ENCODE results near the gene LAIR1. TPM values are rescaled to one million over a fixed set of nuclear protein-coding genes. Genes with fewer than 3 reads are reported as not detected.

Gene LAIR1
- total RNA-seq, 1 donor from 2014 or later: not detected

DNA sequence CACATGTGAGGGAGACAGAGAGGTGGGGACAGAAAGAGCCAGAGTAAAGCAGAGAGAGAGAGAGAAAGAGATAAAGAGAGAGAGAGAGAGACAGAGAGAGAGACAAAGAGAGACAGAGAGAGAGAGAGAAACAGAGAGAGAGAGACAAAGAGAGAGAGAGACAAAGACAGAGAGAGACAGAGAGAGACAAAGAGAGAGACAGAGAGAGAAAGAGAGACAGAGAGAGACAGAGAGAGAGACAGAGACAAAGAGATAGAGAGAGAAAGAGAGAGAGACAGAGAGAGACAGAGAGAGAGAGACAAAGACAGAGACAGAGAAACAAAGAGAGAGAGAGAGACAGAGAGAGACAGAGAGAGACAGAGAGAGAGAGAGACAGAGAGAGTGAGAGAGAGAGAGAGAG, 46.3 kb upstream of the LAIR1 start:
- Histone ChIP-seq H3K36me3 (no peaks in the 10 kb centered on the region), H3K79me2 (ENCODE audit: low read depth) (peaks cover 7% of the 10 kb centered on the region), H3K4me1 (peaks cover 3% of the 10 kb centered on the region), H3K27ac (no peak overlapping the region), H3K4me3 (no peak overlapping the region), H3K4me2 (no peak overlapping the region), H4K20me1 (ENCODE audit: low read depth) (peaks cover 1% of the 10 kb centered on the region), H3K27me3 (peaks cover 11% of the 10 kb centered on the region), H3K9ac (no peak overlapping the region), H3F3A (ENCODE audit: low read depth) (no peaks in the 10 kb centered on the region), H3K9me3 (ENCODE audit: low read depth) (no peaks in the 10 kb centered on the region), H2AFZ (replicated peaks) (peak overlapping the region; percentile 26)
- H3K36me3 Mint-ChIP-seq: peaks cover 3% of the 10 kb centered on the region
- peaks cover 9% of the 10 kb centered on the region for H3K4me1 Mint-ChIP-seq
- no peak overlapping the region for H3K4me3 Mint-ChIP-seq
- TF ChIP-seq EZH2 (IDR thresholded peaks at IDR 0.05) (no peak), EZH2phosphoT487 (IDR thresholded peaks at IDR 0.05) (no peak)
- TF ChIP-seq, protein P1, sequence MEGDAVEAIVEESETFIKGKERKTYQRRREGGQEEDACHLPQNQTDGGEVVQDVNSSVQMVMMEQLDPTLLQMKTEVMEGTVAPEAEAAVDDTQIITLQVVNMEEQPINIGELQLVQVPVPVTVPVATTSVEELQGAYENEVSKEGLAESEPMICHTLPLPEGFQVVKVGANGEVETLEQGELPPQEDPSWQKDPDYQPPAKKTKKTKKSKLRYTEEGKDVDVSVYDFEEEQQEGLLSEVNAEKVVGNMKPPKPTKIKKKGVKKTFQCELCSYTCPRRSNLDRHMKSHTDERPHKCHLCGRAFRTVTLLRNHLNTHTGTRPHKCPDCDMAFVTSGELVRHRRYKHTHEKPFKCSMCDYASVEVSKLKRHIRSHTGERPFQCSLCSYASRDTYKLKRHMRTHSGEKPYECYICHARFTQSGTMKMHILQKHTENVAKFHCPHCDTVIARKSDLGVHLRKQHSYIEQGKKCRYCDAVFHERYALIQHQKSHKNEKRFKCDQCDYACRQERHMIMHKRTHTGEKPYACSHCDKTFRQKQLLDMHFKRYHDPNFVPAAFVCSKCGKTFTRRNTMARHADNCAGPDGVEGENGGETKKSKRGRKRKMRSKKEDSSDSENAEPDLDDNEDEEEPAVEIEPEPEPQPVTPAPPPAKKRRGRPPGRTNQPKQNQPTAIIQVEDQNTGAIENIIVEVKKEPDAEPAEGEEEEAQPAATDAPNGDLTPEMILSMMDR (IDR thresholded peaks at IDR 0.05): no peak
- H3K27ac Mint-ChIP-seq: no peak overlapping the region
- H3K27me3 Mint-ChIP-seq (ENCODE audit: insufficient read depth, low read depth): peaks cover 23% of the 10 kb centered on the region
- peaks cover 15% of the 10 kb centered on the region for H3K9me3 Mint-ChIP-seq
- no peak for DNase-seq (ENCODE audit: low spot score)

DNA sequence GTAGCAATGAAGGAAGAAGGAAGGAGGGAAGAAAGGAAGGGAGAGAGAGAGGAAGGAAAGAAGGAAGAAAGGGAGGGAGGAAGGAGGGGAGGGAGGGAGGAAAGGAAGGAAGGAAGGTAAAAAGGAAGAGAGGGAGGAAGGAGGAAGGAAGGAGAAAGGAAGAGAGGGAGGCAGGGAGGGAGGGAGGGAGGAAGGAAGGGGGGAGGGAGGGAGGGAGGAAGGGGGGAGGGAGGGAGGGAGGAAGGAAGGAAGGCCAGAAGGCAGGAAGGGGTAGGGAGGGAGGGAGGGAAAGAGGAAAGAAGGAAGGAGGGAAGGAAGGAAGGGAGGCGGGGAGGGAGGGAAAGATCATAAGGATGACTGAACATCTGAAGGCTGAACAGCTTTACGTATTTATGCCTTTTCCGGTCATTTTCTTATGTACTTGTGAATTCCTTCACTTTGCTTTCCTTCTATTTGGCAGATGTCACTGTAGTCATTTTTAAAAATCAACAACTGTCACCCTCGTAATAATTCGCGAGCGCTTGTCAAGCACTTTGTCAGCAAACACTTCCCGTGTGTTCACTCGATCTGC, 43.8 kb upstream of the LAIR1 start:
- no peaks in the 10 kb centered on the region for H3K9me3 ChIP-seq (ENCODE audit: low read depth)
- no peaks in the 10 kb centered on the region for H3F3A ChIP-seq (ENCODE audit: low read depth)
- H4K20me1 ChIP-seq (ENCODE audit: low read depth): no peaks in the 10 kb centered on the region
- peaks cover 3% of the 10 kb centered on the region for H3K4me1 ChIP-seq
- no peak for DNase-seq (ENCODE audit: low spot score)
- TF ChIP-seq, protein P1 (IDR thresholded peaks at IDR 0.05): no peak
- no peak for TF ChIP-seq EZH2 (IDR thresholded peaks at IDR 0.05)
- TF ChIP-seq EZH2phosphoT487 (IDR thresholded peaks at IDR 0.05): no peak
- no peak overlapping the region for H3K4me3 Mint-ChIP-seq
- no peak overlapping the region for H2AFZ ChIP-seq (replicated peaks)
- no peak overlapping the region for H3K9ac ChIP-seq
- H3K4me1 Mint-ChIP-seq: peaks cover 8% of the 10 kb centered on the region
- no peak overlapping the region for H3K27ac ChIP-seq
- no peaks in the 10 kb centered on the region for H3K36me3 ChIP-seq
- peaks cover 15% of the 10 kb centered on the region for H3K27me3 Mint-ChIP-seq (ENCODE audit: insufficient read depth, low read depth)
- H3K79me2 ChIP-seq (ENCODE audit: low read depth): no peaks in the 10 kb centered on the region
- no peaks in the 10 kb centered on the region for H3K36me3 Mint-ChIP-seq
- H3K9me3 Mint-ChIP-seq: peaks cover 9% of the 10 kb centered on the region
- no peak overlapping the region for H3K4me2 ChIP-seq
- no peaks in the 10 kb centered on the region for H3K27me3 ChIP-seq
- H3K27ac Mint-ChIP-seq: no peak overlapping the region
- no peak overlapping the region for H3K4me3 ChIP-seq

DNA sequence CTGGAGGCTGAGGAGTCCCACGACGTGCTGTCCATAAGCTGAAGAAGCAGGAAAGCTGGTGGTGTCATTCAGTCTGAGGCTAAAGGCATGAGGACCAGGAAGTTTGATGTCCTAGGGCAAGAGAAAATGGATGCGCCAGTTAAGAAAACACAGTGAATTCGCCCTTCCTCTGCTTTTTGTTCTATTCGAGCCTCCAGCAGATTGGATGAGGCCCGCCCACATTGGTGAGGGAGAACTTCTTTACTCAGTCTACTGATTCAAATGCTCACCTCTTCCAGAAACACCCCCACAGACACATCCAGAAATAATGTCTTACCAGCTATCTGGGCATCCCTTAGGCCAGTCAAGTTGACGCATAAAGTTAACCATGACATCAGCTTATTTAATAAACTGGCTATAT, 43.0 kb upstream of the LAIR1 start:
- Histone ChIP-seq H3K79me2 (ENCODE audit: low read depth) (no peaks in the 10 kb centered on the region), H3F3A (ENCODE audit: low read depth) (no peaks in the 10 kb centered on the region), H2AFZ (replicated peaks) (no peak overlapping the region), H3K4me3 (no peak overlapping the region), H3K27me3 (no peaks in the 10 kb centered on the region), H3K27ac (no peak overlapping the region), H3K9ac (no peak overlapping the region), H3K36me3 (no peaks in the 10 kb centered on the region), H3K9me3 (ENCODE audit: low read depth) (no peaks in the 10 kb centered on the region), H3K4me1 (peaks cover 3% of the 10 kb centered on the region), H3K4me2 (no peak overlapping the region), H4K20me1 (ENCODE audit: low read depth) (no peaks in the 10 kb centered on the region)
- Mint-ChIP-seq H3K4me3 (no peak overlapping the region), H3K36me3 (no peaks in the 10 kb centered on the region), H3K4me1 (peaks cover 11% of the 10 kb centered on the region), H3K9me3 (peaks cover 7% of the 10 kb centered on the region), H3K27me3 (ENCODE audit: insufficient read depth, low read depth) (peaks cover 13% of the 10 kb centered on the region), H3K27ac (no peak overlapping the region)
- TF ChIP-seq EZH2phosphoT487 (IDR thresholded peaks at IDR 0.05) (no peak), EZH2 (IDR thresholded peaks at IDR 0.05) (no peak)
- TF ChIP-seq, protein P1 (IDR thresholded peaks at IDR 0.05): no peak
- no peak for DNase-seq (ENCODE audit: low spot score)

Measured in neural progenitor cell (in vitro differentiated cells).